ENCODE measurements around the gene SMC1A.
"Not testable (repeated sequence)": the region's sequence is repeated elsewhere in the genome, so short reads cannot be mapped to it uniquely, and the experiment has no call there.

Gene SMC1A

GRCh38 chrX:53422861-53423306 lies 430 bp upstream of the SMC1A start, which contains the start of gene RIBC1:
RIBC1 (plus strand) TSS chrX:53422873; CDS start chrX:53426277, 3,404 bp downstream.
- DNase-seq (ENCODE audit: low spot score), result no peak
- no peak for FAIRE-seq

- no peak for DNase-seq (ENCODE audit: low spot score)
- no peak for FAIRE-seq
Observed at GRCh38 chrX:53421772-53422085, 725 bp downstream of the SMC1A start.

GRCh38 chrX:53421125-53421524 lies 1.3 kb downstream of the SMC1A start:
- FAIRE-seq (no peak), DNase-seq (ENCODE audit: low spot score) (no peak)

- DNase-seq (ENCODE audit: low spot score); FAIRE-seq: not testable (repeated sequence)
Observed at GRCh38 chrX:53420351-53420750, 2.1 kb downstream of the SMC1A start.

GRCh38 chrX:53412446-53412845 lies 10.0 kb downstream of the SMC1A start:
- DNase-seq (ENCODE audit: low spot score) (no peak), FAIRE-seq (no peak)

- FAIRE-seq, result no peak
- no peak for DNase-seq (ENCODE audit: low spot score)
Observed at GRCh38 chrX:53403535-53403934, 18.9 kb downstream of the SMC1A start.

GRCh38 chrX:53398216-53398615 lies 24.2 kb downstream of the SMC1A start:
- no peak for DNase-seq (ENCODE audit: low spot score)
- FAIRE-seq, result no peak

- FAIRE-seq, result no peak
- no peak for DNase-seq (ENCODE audit: low spot score)
Observed at GRCh38 chrX:53395605-53396298, 26.7 kb downstream of the SMC1A start.

GRCh38 chrX:53383376-53384076 lies 38.9 kb downstream of the SMC1A start:
- DNase-seq (ENCODE audit: low spot score), result no peak
- FAIRE-seq, result no peak

- FAIRE-seq, result no peak
- DNase-seq (ENCODE audit: low spot score), result no peak
Observed at GRCh38 chrX:53379747-53380146, 42.7 kb downstream of the SMC1A start.

- DNase-seq (ENCODE audit: low spot score) (no peak), FAIRE-seq (no peak)
Observed at GRCh38 chrX:53379008-53379710, 43.3 kb downstream of the SMC1A start.

GRCh38 chrX:53377464-53377863 lies 45.0 kb downstream of the SMC1A start:
- FAIRE-seq (no peak), DNase-seq (ENCODE audit: low spot score) (no peak)

- FAIRE-seq (no peak), DNase-seq (ENCODE audit: low spot score) (no peak)
Observed at GRCh38 chrX:53376888-53377287, 45.6 kb downstream of the SMC1A start.

- FAIRE-seq, result no peak
- no peak for DNase-seq (ENCODE audit: low spot score)
Observed at GRCh38 chrX:53374923-53375322, 47.5 kb downstream of the SMC1A start.

- FAIRE-seq (no peak), DNase-seq (ENCODE audit: low spot score) (no peak)
Observed at GRCh38 chrX:53374222-53374820, 48.1 kb downstream of the SMC1A start.

GRCh38 chrX:53373307-53373706 lies 49.1 kb downstream of the SMC1A start:
- DNase-seq (ENCODE audit: low spot score) (no peak), FAIRE-seq (no peak)

- FAIRE-seq; DNase-seq (ENCODE audit: low spot score): not testable (repeated sequence)
Observed at GRCh38 chrX:53366454-53366853, 56.0 kb downstream of the SMC1A start.

GRCh38 chrX:53362449-53362848 lies 60.0 kb downstream of the SMC1A start:
- DNase-seq (ENCODE audit: low spot score) (no peak), FAIRE-seq (no peak)

GRCh38 chrX:53357799-53358530 lies 64.5 kb downstream of the SMC1A start:
- FAIRE-seq (no peak), DNase-seq (ENCODE audit: low spot score) (no peak)

- DNase-seq (ENCODE audit: low spot score) (peak; percentile 13), FAIRE-seq (no peak)
Observed at GRCh38 chrX:53356186-53356585, 66.3 kb downstream of the SMC1A start.

- no peak for FAIRE-seq
- DNase-seq (ENCODE audit: low spot score), result no peak
Observed at GRCh38 chrX:53354669-53355068, 67.8 kb downstream of the SMC1A start.

Data from urothelium cell line (cell line).